ENCODE results near the gene NUAK1. TPM values are rescaled to one million over a fixed set of nuclear protein-coding genes. Genes with fewer than 3 reads are reported as not detected.

The NUAK1 gene
- polyA plus RNA-seq, 3 donors, result 2.8 to 16.1 (median 11.6) TPM

DNA sequence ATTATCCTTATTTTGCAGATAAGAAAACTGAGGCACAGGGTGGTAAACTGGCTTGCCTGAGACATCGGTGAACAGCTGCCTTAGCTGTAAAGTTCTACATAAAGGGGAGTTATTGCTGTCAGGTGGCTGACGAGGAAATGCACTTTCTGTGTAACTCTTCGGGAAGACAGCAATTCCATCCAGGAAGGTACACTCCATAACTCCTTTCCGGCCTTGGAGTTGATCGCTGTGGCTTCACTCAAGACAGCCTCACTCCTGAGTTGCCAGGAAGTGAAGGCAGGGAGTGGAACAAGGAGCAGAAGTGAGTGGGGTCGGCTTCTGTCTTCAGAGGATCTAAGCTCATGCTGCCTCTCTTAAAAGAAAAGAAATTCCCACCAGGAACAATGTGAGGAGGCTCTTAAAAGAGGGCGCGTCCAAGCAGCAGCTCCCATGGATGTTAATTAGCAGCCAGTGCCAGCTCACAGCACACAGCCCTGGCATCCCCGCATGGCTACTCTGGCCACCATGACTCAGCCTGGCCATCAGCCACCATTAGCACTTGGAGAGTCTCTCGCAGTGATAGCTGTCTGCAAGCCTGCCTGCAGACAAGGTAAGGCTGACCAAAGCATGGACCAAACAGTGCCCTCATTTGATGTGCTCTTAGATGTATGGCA lies 60.3 kb downstream of the NUAK1 start:
- H3K27ac ChIP-seq (ENCODE audit: low read depth, low read length), result no peak overlapping the region
- WGBS, 3 donors, result 64 to 81% (median 68%) methylated on average over 10 of the region's 10 CpGs

DNA sequence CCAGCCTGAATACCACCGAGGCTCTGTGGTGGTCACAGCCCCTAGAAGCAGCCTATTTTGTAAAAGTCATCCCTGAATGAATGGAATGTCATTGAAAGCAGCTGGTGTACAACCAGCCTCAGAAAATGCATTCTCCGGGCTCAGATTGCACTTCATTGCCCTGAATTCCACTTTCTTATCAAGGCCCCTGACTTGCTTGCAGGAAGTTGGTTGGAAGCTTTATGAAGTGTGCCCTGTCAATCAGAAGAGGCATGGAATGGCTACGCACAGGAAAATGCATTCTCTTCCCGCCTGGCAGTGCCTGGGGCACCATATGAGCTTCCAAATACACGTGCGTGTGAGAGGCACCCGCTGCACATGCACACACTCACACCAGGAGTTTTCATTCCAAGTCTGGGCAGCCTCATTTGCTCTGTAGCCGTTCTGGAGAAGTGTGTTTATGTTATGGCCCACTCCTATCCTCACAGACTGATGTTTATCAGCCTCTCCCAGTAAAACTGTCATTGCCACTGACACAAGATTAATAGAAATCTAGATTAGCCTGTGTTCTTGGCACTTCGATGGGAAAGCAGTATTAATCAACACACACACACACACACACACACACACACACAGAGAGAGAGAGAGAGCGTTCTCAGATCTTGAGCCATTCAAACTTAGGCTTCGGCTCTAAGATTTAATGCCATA lies 63.9 kb downstream of the NUAK1 start:
- 41 to 57% (median 56%) methylated on average over 11 of the region's 11 CpGs for WGBS, 3 donors

DNA sequence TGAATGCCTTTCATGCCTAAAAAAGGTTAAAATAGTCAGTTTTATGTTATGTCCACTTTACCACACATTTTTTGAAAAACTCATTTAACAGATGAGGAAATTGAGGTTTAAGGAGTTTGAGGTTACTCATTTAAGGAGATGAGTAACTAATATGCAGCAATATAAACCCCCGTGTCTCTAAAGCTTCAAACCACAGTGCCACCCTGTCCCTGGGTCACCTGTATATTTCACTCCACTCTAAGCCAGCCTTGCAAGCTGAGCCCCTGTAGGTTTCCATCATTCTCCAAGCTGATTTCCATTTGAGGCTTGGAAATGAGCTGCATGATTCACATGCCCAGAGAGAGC lies 64.4 kb downstream of the NUAK1 start:
- no peak overlapping the region for H3K27ac ChIP-seq (ENCODE audit: low read depth, low read length)
- WGBS, 3 donors, result 67 to 71% (median 68%) methylated on average over 1 of the region's 1 CpG

More for the DNA sequence above, 63.9 kb downstream of the NUAK1 start:
- no peak overlapping the region for H3K27ac ChIP-seq (ENCODE audit: low read depth, low read length)

DNA sequence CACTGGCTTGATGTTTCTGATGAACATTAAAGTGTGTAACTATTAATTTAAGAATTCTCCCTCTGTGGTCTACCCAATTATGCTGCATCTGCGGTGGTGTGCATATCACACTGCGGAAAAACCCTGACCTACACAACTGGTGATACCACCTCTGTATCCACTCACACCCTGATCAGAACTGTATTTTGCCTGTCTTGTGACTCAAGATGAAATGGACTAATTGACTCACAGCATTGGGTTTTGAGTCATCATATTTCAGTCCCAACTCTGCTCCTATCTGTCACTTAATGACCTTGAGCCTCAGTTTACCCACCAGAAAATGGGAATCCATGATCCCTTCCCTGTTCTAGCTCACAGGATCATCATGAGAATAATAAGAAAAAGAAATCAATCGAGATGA lies 65.6 kb downstream of the NUAK1 start:
- WGBS, 3 donors, result 90 to 95% (median 91%) methylated on average over 3 of the region's 3 CpGs
- H3K27ac ChIP-seq (ENCODE audit: low read depth, low read length), result no peak overlapping the region

DNA sequence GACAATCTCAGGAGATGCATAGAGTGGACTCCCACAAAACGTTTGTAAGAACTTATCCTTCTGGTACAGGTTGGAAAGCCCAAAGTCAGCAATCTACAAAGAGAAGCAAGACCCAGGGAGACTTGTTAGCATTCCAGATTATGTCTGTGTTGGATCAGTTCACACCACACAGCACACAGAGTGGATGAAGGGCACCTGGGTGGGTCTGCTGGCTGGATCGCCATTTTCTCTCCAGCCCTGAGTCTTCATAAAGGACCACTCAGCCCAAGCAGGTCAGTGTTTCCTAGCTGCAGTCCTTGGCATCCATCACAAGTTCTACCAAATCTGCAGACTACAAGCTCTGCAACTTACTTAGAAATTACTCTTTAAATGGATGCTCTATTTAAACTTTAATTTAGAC lies 66.0 kb downstream of the NUAK1 start:
- H3K27ac ChIP-seq (ENCODE audit: low read depth, low read length), result no peak overlapping the region
- WGBS, 3 donors, result 66 to 71% (median 67%) methylated on average over 2 of the region's 2 CpGs

DNA sequence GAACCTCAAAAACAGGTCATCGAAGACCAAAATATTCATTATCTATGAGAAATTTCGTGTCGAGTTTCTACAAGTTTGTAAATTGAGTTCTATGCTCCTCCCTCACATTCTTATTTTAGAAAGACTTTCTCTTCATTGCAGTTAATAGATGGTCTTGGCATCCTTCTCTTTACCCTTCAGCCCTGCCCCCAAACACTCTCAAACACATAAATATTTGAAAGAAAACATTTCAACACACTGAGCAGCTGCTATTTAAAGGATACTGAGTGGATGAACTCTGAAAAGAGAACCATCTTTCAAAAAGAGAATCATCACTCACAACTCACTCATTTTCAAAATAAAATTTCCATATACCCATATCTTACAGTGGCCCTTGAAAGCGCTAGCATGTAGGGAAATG lies 67.1 kb downstream of the NUAK1 start:
- no peak overlapping the region for H3K27ac ChIP-seq (ENCODE audit: low read depth, low read length)
- 64 to 76% (median 76%) methylated on average over 4 of the region's 4 CpGs for WGBS, 3 donors

DNA sequence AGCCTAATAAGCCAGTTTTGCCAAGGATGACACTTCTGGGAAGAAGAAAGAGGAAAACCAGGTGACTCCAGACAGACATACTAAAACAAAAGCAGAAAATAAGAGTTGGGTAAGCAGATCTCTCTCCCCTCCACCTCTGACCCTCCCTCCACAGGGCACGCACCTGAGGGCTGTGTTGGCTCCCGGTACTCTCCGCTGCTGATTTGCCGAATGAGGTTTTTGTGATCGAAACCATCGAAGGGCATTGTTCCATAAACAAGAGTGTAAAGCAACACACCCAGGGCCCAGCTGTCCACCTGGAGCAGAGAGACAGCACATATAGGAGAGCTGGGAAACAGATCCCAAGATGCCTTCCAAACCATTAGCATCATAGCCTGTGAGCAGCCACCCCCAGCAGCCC lies 68.1 kb downstream of the NUAK1 start:
- no peak overlapping the region for H3K27ac ChIP-seq (ENCODE audit: low read depth, low read length)
- WGBS, 3 donors, result 98 to 100% (median 100%) methylated on average over 6 of the region's 6 CpGs

DNA sequence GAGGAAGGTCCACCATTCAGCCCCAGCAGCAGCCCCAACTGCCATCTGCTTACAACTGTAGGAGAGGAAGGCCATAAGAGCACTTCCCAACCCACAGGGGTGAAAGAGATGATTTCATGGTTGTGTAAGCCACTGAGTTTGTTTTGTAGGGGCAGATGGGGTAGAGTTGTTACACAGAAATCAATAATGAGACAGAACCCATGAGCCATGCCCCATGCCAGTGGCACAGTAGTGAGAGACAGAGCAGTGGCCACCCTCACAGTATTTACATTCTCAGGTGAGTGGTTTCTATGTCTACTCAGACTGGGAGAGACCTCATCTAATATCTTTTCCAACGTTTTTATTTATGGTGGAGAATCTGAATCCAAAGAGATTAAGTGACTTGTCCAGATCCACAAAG lies 68.6 kb downstream of the NUAK1 start:
- 37 to 74% (median 73%) methylated on average over 1 of the region's 1 CpG for WGBS, 3 donors
- H3K27ac ChIP-seq (ENCODE audit: low read depth, low read length), result no peak overlapping the region

DNA sequence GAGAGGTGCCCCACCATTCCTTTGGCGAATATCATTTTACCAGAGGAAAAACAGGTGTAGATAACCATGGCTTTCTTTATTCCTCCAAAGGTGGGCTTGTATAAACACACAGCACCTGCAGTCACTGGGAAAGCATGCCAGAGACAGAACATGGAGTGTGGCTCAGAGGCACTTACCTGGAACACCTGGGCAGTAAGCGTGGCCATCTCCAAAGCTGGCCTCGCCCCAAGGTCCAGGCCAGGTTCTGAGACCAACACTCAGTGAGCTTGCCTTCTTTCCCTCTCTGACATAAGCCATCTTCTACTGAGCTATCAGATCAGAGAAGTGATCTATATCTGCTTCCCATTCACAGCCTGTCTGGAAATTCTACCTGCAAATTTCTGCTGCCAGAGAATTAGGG lies 70.5 kb downstream of the NUAK1 start:
- WGBS, 3 donors, result 92 to 95% (median 93%) methylated on average over 3 of the region's 3 CpGs

DNA sequence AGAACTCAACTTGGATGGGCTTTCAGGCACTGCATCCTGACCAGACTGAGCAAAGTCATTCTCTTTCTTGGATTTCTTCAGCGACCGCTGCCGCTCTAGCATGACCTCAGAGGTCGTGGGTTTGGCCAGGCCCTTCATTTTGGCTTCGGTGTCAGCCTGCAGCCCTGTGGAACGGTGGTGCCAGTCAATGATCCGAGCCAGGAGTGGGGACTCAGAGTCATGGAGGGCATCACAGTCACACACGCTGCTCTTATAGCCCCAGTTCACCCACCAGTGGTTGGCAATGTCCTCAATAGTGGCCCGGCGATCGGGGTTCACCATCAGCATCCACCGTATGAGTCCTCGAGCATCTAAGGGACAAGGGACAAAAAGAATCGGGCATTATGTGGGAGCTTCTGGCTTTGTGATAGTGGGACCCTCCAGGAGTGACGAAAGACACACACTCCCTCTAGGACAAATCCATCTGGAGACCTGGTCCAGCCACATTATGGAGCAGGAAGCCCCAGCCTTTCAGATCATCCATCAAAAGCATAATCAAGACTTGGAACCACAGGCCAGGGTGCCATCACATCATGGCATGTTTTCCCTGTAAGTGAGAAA lies 71.0 kb downstream of the NUAK1 start:
- no peak overlapping the region for H3K27ac ChIP-seq (ENCODE audit: low read depth, low read length)
- 88 to 97% (median 96%) methylated on average over 15 of the region's 15 CpGs for WGBS, 3 donors

More for the DNA sequence above, 70.5 kb downstream of the NUAK1 start:
- no peak overlapping the region for H3K27ac ChIP-seq (ENCODE audit: low read depth, low read length)

DNA sequence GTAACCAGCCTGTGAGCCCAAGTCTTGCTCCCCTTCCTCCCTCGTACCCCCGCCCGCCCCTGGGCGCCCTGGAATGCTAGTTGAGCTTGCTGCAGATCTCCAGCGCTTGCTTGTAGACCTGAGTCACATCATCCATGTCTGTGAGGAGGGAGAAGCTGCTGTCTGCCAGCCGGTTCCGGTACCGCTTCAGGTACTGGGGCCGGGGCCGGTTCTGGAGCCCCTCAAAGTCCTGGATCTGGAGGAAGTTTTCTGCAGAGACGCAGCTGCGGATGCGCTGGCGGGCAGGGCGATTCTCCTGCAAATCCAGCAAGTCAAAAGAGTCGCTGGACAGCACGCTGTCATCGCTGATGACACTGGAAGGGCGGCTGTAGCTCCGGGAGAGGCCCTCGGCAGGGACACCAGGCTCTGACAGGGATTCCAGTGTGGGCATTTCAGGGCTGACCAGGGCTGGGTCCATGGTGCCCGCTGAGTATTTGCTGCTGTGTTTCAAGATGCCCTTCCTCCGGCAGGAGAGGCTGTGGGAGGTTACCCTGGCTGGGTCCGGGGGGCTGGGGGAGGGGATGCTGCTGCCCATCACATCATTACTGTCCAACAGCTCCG lies 71.9 kb downstream of the NUAK1 start:
- H3K27ac ChIP-seq (ENCODE audit: low read depth, low read length), result no peak overlapping the region
- 94 to 96% (median 95%) methylated on average over 25 of the region's 25 CpGs for WGBS, 3 donors

DNA sequence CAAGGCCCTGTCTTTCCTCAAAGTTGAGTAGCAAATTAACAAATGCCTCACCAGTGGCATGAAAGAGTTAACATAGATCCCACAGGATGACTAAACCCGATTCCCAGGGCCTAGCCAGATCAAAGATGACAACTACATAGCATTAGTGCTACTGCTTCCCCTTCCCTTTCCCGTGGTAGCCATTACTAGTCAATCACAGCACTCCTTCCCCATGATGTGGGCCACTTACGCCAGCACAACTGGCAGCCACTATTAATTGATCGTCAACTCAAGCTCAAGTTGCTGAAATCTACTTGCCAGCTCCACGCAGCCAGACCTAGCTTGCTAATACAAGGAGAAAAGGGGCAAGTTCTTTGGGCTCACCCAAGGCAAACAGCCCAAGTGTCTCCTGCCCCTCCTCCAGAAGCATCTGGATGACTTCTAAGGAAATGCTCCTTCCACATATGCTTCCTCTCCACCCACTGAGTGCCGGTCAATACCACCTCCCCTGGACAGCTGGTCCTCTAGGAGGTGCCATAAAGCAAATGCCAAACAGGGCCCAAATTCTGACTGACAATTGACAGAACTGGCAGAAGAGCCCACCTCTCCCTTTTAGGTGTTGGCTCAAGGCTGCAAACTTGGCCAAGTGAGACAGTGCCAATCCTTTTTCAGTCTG lies 72.6 kb downstream of the NUAK1 start:
- H3K27ac ChIP-seq (ENCODE audit: low read depth, low read length), result no peak overlapping the region
- WGBS, 3 donors, result 48 to 68% (median 62%) methylated on average over 6 of the region's 6 CpGs

DNA sequence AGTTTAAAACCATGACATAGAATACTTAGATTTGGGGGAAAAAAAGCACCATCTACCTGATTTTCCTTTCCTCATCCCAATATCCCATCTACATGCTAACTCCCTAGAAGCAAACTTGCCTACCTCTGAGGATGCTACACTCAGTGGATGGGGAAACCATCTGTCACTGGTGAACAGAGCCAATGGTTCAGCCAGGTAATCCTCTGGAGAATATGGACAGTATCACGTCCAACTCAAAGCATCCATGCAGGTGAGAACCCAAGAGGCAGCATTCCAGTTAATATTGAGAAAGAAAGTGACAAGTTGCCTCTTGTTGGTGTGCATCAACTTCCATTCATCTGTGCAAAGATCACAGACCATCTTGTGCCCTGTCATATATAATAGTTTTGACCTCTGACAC lies 73.2 kb downstream of the NUAK1 start:
- H3K27ac ChIP-seq (ENCODE audit: low read depth, low read length), result no peak overlapping the region
- 2 to 84% (median 64%) methylated on average over 1 of the region's 1 CpG for WGBS, 3 donors

DNA sequence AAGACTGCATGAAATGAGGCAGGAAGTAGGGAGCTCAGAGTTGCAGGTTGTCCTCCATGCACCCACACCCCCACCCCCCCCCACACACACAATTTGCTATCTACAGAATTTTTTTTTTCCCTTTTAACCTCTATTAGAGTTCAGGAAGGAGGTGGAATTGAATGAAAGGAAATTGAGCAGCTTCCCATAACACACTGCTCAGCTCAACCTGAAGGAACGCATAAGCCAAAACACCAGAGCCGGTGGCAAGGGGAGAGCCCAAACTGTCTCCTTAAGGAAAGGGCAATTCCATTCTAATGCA lies 74.1 kb downstream of the NUAK1 start:
- no peak overlapping the region for H3K27ac ChIP-seq (ENCODE audit: low read depth, low read length)
- WGBS, 3 donors, result 79 to 93% (median 81%) methylated on average over 2 of the region's 2 CpGs

DNA sequence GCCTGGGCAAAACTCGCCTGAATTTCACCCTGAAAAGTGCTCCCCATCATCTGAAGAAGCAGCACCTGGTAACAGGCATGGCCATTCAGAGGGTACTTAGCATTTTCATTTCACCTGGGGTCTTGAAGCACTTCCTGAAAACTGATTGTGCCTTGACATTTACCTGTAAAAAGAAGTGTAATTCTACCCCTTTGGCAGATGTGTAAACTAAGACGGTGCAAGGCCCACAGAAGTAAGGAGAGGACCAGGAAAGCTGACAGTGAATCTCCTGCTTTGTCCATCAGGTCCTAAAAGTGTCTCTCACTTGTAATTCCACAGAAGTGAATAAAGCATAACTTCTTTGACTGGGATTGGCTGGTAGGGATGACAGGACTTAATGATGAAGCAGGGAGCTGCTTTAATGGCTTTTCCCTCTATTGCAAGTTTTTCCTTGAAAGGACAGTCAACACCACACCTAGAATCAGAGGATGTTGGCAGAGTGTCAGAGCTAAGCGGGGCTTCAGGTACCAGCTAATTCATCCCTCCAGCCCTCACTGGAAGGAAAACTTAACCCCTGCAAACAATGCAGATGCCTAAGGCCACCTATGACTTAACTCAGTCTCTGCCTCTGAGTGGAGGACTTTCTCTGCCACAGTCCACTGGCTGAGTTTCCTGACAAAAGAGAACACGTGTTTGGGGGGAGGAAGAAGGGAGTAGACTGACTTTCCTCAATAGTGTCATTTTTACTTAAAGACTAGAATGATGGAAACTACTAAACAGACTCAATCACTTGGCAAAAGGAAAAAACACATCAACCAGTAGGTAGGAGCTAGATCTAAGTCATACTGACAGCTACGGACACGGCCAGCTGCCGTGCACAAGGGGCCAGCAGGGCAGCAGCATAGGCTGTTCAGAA lies 74.7 kb downstream of the NUAK1 start:
- no peak overlapping the region for H3K27ac ChIP-seq (ENCODE audit: low read depth, low read length)
- WGBS, 3 donors, result 73 to 88% (median 74%) methylated on average over 7 of the region's 7 CpGs

DNA sequence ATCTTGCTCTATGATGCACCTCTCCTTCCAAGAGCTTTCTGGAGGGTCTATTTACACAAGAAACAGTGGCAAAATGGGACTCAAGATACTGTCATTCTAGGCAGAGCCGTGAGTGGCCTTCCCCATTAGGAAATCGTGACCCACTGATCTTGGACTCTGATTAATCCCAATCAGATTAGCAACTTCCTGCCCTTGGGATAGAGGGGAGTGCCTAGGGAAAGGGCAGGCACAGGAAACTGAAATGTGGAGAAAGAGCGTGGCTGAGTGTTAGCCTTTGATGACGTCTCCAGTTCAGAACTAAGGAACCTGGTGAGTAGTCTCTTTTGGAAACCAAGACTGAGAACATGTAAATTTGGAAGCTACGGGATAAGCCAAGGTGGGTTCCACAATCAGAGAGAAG lies 76.1 kb downstream of the NUAK1 start:
- WGBS, 3 donors, result 67 to 73% (median 68%) methylated on average over 5 of the region's 5 CpGs
- H3K27ac ChIP-seq (ENCODE audit: low read depth, low read length), result no peak overlapping the region

DNA sequence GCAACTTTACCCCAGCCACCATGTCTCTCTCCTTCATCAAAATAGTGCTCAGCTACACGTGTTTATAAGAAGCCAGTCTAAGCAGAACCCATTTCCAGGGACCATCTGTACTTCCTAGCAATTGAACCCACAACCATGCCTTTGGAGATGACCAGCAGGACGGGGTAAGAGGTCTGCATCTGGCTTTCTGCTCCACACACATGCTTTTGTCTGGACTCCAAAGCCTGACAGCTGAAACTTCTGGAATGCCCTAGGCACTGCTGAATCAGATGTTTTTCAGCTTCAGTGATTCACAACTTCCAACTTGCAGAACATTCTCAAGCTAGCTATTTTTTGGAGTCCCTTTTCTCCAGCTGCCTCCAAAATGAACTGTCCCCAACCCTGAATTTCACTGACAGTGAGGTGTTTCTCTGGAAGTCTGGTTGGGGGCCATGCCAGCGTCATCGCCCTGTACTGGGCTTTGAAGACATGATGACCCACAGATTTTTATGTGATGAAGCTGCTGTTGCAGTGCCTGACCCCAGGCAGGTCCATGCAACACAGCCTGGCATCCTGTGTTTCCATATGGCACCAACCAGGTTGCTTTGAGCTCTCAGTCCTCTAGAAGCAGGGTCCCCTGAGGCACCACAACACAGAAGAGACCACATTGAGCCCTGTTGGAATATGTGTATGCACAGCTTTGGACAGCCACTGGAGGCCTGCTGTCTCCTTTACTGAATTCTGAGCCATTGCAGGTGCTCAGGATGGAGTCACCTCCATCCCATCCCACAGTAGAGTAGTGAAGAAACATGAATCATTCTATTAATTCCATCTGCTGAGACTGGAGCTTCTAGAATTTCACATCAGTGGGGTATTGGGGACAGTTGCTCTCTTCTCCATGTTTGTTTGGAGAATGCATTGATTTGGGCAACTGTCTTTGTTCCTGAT lies 80.2 kb downstream of the NUAK1 start:
- H3K27ac ChIP-seq (ENCODE audit: low read depth, low read length), result no peak overlapping the region
- 62 to 82% (median 73%) methylated on average over 4 of the region's 4 CpGs for WGBS, 3 donors
